Ramos (cell line): ENCODE results near the gene COBL.

ENCODE experiments used
- in situ Hi-C: fragments of 300-500 bp; cut with MboI; formaldehyde crosslinking; loops from one replicate; pipeline ENCODE4 v1.14.3; 2022; ENCODE audit warnings: low sequenced_read_pairs; ENCODE audit not compliant: unreplicated experiment

The COBL gene

DNA sequence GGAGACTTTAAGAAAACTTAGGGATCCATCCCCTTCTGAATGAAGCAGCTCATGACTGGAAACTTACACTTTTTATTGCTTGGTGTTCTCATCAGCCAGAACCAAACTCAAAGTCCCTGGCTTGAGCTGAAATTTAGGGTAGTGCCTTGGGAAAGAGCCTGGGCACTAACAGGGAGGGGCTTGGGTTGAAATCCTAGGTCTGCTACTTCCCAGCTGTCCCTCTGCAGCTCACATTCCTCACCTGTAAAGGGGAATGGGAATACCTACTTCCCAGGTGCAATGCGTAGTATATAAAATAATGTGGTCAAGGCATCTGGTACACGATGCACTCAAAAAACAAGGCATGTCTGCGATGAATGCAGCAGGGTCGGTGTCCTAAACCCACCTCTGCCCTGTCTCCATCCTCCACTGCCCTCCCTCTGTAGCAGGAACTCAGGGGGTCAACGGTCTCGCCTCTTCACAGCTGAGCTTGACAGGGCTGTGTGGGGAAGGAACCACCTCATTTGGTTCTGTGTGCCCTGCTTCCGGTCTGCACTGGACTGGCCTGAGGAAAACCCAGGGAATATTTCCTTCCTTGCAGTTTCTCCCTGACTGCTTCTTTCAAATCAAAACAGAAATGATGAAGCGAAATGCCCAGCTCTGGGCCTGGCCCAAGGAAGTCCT lies 80.0 kb downstream of the COBL start:
- in situ Hi-C loops = no loop called here

- in situ Hi-C loops = no loop called here
Measured at GRCh38 chr7:51235593-51236313, 80.9 kb downstream of the COBL start.

- in situ Hi-C loops = no loop called here
Measured at GRCh38 chr7:51234609-51235308, 81.8 kb downstream of the COBL start.

- in situ Hi-C loops = no loop called here
Measured at GRCh38 chr7:51234139-51234538, 82.5 kb downstream of the COBL start.

GRCh38 chr7:51233374-51233773 lies 83.2 kb downstream of the COBL start:
- in situ Hi-C loops = no loop called here

DNA sequence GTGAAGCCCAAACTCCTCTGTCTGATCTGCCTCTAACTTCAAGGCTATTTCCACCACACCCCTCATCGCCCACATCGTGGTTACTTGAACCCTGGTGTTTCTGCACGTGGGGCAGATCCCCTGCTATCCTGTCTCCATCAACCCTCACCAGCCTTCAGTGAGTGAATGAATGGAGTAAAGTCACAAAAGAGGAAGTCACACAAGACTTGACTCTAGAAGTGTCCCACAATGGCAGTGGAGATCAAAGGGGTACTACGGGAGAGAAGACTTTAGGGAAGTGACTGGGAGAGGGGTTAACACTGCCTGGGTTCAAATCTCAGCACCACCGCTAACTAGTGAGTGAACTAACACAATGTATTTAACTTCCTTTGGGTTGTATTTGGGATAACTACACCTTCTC lies 85.9 kb downstream of the COBL start:
- in situ Hi-C loops = no loop called here

DNA sequence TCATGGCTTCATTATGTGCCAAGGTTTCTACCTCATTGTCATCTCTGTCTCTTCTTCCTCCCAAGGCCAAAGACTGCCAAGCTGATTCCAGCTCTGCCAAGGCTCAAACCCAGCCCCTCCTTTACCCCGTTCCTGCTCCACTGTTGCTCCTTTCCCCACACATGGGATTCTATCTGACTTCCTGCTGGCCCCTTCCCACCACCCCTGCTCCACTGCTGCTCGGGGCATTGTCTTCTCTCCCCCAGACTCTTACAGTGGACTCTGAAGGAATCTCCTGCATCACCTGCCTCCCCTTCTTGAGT lies 86.3 kb downstream of the COBL start:
- in situ Hi-C loops = no loop called here

DNA sequence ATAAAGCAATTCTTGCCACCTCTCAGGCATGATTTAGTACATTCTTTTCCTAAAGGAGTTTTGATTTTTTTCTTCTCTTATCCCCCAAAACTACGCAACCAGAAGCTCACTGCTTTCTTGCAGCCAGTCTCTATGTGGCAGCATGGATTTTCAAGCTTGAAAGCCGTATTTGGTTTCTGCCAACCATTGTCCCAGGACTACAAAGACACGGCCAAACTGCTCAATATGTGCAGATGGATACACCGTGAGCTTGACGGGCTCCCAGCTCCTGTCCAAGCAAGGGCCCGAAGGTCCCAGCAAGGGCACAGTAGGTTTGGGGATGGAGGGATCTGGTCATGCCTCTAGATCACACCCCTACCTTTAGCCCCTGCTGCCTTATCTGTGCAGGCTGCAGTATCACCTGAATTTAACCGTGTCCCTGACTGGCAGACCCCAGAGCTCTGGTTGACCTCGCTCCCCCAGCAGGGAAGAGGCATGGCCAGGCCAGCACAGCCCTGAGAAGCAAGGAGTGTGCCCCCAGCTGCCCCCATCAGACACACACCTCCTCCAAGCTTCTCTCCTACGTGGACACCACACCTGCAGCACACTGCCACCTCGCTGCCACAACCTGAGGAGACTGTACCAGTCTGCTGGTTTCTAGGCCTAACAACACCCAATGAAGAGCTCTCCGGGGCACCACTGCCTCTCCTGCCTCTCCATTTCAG lies 86.8 kb downstream of the COBL start:
- in situ Hi-C loops = no loop called here

DNA sequence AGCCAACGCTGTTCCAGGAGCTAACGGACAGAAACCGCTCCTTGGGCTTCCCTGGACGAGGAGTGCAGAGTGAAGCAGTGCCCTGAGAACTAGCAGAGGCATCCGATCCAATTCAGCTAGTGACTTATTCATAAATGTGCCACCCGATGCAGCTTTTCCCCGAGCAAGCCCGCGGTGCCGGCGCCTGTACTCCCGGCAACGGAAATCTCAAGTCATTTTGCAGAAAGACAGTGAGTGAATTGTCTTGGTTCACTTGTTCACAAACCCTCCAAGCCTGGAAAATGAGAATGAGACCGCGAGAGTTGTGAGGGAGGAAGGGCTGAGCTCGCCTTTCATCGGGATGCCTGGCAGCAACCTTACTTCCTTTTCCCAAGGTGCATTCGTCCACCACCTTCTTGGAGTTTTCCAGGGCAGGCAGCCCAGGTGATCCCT lies 87.5 kb downstream of the COBL start:
- in situ Hi-C loops = no loop called here

- in situ Hi-C loops = no loop called here
Measured at GRCh38 chr7:51228386-51228958, 88.1 kb downstream of the COBL start.

- in situ Hi-C loops = no loop called here
Measured at GRCh38 chr7:51227861-51228260, 88.7 kb downstream of the COBL start.

DNA sequence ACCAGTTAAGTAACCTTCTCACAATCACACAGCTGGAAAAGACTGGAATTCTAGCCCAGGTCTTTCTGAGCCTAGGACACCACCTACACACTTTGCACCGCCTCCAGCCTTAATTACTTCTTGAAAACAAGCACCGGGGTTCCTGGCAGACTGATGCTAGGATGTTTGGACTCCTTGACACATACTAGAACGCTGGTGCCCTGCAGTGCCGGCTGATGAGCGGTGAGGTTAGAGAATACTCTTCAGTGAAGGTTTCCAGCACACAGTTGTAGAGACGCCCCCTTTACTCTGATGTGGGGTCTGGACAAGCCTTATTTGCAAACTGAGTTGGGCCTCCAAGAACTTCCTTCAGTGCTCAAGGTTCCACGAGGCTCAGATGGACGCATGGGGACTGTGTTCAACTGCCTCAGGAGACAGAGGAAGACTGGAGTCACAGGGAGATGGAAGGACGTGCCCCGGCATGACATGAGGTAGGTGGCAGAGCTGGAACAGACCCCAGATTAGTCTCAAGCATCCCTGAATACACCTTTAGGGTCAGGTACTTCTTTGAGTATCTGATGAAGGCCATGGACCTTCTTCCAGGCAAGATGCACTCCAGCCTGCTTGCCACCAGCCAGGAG lies 89.6 kb downstream of the COBL start:
- in situ Hi-C loops = no loop called here

DNA sequence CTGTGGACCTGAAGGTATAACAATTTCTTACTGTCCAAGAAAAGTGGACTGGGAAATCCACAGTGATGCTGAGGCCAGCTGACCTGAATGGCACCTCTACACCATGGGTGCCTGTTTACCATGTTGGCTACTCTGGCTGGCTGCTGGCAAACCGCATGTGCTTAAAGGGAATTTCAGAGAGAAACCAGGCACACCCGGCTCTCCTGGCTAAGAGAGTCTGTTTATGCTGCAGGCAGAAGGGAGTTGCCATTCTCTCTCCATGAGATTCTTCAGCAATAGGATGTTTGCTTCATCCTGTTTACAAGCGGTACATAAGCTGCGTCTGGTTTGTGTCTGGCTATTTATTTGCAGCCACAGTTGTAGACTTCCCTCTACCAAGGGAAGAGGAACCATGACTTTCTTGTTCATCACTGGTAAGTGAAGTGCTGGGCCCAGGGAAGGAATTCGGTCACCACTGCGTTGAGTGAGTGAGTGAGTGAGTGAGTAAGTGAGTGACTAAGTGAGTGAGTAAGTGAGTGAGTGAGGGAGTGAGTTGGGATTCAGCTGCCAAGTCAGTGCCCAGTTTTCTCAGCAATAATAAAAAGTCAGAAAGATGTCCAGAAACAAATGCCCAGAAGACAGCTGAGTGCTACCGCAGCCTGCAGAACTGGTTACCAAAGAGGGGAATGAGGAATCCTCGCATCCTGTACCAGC lies 90.4 kb downstream of the COBL start:
- in situ Hi-C loops = no loop called here

GRCh38 chr7:51224811-51225595 lies 91.6 kb downstream of the COBL start:
- in situ Hi-C loops = no loop called here

DNA sequence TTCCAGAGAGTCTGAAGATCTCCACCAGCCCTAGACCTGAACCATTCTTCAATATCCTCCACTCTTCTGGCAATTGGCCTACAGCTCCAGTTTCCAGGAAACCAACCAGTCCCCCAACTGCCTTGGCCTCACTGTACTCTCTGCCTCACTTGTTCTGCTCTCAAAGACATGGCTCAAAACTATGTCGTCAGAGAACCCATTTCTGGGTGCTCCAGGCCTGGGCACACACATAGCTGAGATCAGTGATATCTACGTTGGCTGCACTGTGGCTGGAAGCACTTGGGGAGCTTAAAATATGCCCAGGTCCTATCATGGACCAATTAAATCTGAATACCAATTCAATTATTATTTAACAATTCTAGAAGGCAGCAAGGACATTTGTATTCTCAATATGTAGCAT lies 93.1 kb downstream of the COBL start:
- in situ Hi-C loops = no loop called here

GRCh38 chr7:51222916-51223315 lies 93.7 kb downstream of the COBL start:
- in situ Hi-C loops = no loop called here

GRCh38 chr7:51220226-51220625 lies 96.4 kb downstream of the COBL start:
- in situ Hi-C loops = no loop called here

- in situ Hi-C loops = no loop called here
Measured at GRCh38 chr7:51219261-51219988, 97.2 kb downstream of the COBL start.
